DND-41 (cell line): ENCODE results near the gene PPP2R2D.

ENCODE experiments used
- ATAC-seq: fragments of 200-7000 bp; cut with Tn5 transposase; 3 replicates; pipeline ENCODE4 v1.9.1; 2021; ENCODE audit warnings: low read depth; ENCODE audit not compliant: insufficient read depth
- DNase-seq: peaks from one replicate; pipeline ENCODE4 v3.0.0-alpha.2; 2020
- H2AFZ ChIP-seq: 2 replicates; pipeline ENCODE4 v1.6.0; 2012; ENCODE audit warnings: low read depth, low read length
- H3K27ac ChIP-seq: 2 replicates; pipeline ENCODE4 v1.5.1; 2012; ENCODE audit warnings: low read length, inconsistent platforms
- H3K27me3 ChIP-seq: fragments of 200-600 bp; sonication (generic); 2 replicates; pipeline ENCODE4 v1.6.0; 2012; ENCODE audit warnings: low read length, mild to moderate bottlenecking, inconsistent platforms; ENCODE audit not compliant: insufficient read depth, poor library complexity
- H3K36me3 ChIP-seq: 2 replicates; pipeline ENCODE4 v1.5.1; 2012; ENCODE audit warnings: low read length, inconsistent platforms; ENCODE audit not compliant: insufficient read depth
- H3K4me1 ChIP-seq: 2 replicates; pipeline ENCODE4 v1.5.1; 2012; ENCODE audit warnings: mild to moderate bottlenecking, low read length; ENCODE audit not compliant: insufficient read depth
- H3K4me2 ChIP-seq: 2 replicates; pipeline ENCODE4 v1.6.0; 2012; ENCODE audit warnings: mild to moderate bottlenecking, moderate library complexity, low read length, inconsistent platforms; ENCODE audit not compliant: insufficient read depth
- H3K4me3 ChIP-seq, 2 experiments: fragments of 200-600 bp in 1 of 2; shearing (Covaris generic) in 1 of 2; 2 replicates each; pipeline ENCODE4 v1.5.1; 2012 to 2016; ENCODE audit warnings: inconsistent platforms in 2 of 2, low read length in 2 of 2, mild to moderate bottlenecking in 2 of 2, low read depth in 1 of 2, moderate library complexity in 1 of 2
- H3K79me2 ChIP-seq: 2 replicates; pipeline ENCODE4 v1.6.0; 2012; ENCODE audit warnings: low read length, inconsistent platforms; ENCODE audit not compliant: insufficient read depth
- H3K9ac ChIP-seq: 2 replicates; pipeline ENCODE4 v1.6.0; 2012; ENCODE audit warnings: low read depth, mild to moderate bottlenecking, inconsistent platforms, low read length, moderate library complexity
- H3K9me3 ChIP-seq: 2 replicates; pipeline ENCODE4 v1.5.1; 2012; ENCODE audit warnings: low read length, moderate library complexity, mild to moderate bottlenecking, inconsistent platforms; ENCODE audit not compliant: insufficient read depth, severe bottlenecking
- H4K20me1 ChIP-seq: 2 replicates; pipeline ENCODE4 v1.6.0; 2012; ENCODE audit warnings: low read length; ENCODE audit not compliant: insufficient read depth
- CTCF ChIP-seq: IDR thresholded peaks from 2 replicates; pipeline ENCODE4 v1.5.1; 2012; ENCODE audit warnings: borderline replicate concordance, low read length, moderate library complexity, mild to moderate bottlenecking; ENCODE audit not compliant: poor library complexity, severe bottlenecking; ENCODE audit errors: extremely low read depth
- EZH2 ChIP-seq: IDR thresholded peaks from 3 replicates; pipeline ENCODE4 v1.6.1; 2012; ENCODE audit warnings: borderline replicate concordance, low read depth, mild to moderate bottlenecking, moderate library complexity, low read length, inconsistent platforms; ENCODE audit not compliant: severe bottlenecking

PPP2R2D gene

DNA sequence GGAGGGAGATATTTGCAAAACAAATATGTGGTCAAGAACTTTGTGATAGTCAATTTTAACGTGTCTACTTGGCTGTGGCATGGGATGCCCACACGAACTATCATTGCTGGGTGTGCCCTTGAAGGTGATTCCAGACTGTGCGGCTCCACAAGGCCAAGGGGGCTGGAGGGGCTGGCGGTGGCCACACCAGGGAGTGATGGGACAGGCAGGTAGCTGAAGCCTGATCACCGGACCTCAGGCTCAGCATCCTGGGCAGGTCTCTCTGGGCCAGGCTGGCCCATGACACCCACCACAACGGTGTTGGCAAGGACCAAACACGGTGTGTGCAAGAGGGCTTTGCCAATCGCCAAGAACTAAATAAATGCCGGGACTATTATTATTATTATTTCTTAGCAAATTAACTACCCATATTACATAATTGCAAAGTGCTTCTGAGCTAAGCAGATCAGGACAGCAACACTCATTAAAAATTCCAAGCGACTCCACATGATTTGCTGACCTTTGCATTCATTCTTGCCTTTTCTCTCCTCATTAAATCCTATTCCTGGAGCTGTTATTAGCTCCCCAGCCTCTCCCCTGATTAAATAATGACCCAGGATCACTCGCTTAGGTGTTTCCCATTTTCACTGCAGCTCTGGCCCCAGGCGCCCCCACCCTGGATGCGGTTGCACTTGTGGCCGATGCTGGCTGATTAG lies 35.4 kb upstream of the PPP2R2D start:
- no peak for DNase-seq

GRCh38 chr10:131866673-131867072 lies 34.1 kb upstream of the PPP2R2D start:
- no peaks in the 10 kb centered on the region for H3K9me3 ChIP-seq
- H2AFZ ChIP-seq: no peak overlapping the region
- H3K27ac ChIP-seq: no peak overlapping the region
- DNase-seq: no peak
- no peaks in the 10 kb centered on the region for H3K27me3 ChIP-seq
- no peaks in the 10 kb centered on the region for H3K79me2 ChIP-seq
- no peak for ATAC-seq
- H3K9ac ChIP-seq: no peak overlapping the region
- H3K36me3 ChIP-seq: no peaks in the 10 kb centered on the region
- no peak overlapping the region for H3K4me2 ChIP-seq
- H3K4me3 ChIP-seq: no peak overlapping the region
- TF ChIP-seq CTCF (no peak), EZH2 (no peak)
- H3K4me1 ChIP-seq: no peaks in the 10 kb centered on the region
- H4K20me1 ChIP-seq: no peaks in the 10 kb centered on the region

More for the DNA sequence above, 35.4 kb upstream of the PPP2R2D start:
- ATAC-seq: no peak
- no peak overlapping the region for H3K4me3 ChIP-seq
- H3K36me3 ChIP-seq: no peaks in the 10 kb centered on the region
- no peaks in the 10 kb centered on the region for H3K4me1 ChIP-seq
- no peaks in the 10 kb centered on the region for H3K9me3 ChIP-seq
- TF ChIP-seq EZH2 (no peak), CTCF (no peak)
- H3K79me2 ChIP-seq: no peaks in the 10 kb centered on the region
- H4K20me1 ChIP-seq: no peaks in the 10 kb centered on the region
- H3K4me2 ChIP-seq: no peak overlapping the region
- H3K9ac ChIP-seq: no peak overlapping the region
- no peak overlapping the region for H2AFZ ChIP-seq
- H3K27me3 ChIP-seq: peaks cover 7% of the 10 kb centered on the region
- H3K27ac ChIP-seq: no peak overlapping the region

DNA sequence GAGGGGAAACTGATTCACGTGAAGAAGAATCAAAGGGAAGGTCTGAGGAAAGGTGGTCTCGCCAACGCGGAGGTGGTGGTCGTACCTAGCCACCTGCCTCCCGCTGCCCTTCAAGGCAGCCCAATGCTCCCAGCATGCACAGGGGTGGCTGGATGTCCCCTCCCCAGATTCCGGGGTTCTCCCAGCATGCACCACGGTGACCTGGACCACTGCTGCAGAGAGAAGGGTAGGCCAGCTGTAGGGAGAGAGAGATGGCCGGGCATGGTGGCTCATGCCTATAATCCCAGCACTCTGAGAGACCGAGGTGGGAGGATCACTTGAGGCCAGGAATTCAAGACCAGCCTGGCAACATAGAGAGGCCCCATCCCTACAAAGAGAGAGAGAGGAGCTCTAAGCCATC lies 32.4 kb upstream of the PPP2R2D start:
- Histone ChIP-seq H3K79me2 (no peaks in the 10 kb centered on the region), H2AFZ (no peak overlapping the region), H3K9ac (no peak overlapping the region), H3K27ac (no peak overlapping the region), H3K36me3 (no peaks in the 10 kb centered on the region), H3K4me3 (no peak overlapping the region), H3K4me2 (no peak overlapping the region), H3K4me1 (no peaks in the 10 kb centered on the region), H3K27me3 (no peaks in the 10 kb centered on the region), H3K9me3 (no peaks in the 10 kb centered on the region), H4K20me1 (no peaks in the 10 kb centered on the region)
- no peak for TF ChIP-seq EZH2
- TF ChIP-seq CTCF: no peak
- DNase-seq (no peak), ATAC-seq (no peak)

DNA sequence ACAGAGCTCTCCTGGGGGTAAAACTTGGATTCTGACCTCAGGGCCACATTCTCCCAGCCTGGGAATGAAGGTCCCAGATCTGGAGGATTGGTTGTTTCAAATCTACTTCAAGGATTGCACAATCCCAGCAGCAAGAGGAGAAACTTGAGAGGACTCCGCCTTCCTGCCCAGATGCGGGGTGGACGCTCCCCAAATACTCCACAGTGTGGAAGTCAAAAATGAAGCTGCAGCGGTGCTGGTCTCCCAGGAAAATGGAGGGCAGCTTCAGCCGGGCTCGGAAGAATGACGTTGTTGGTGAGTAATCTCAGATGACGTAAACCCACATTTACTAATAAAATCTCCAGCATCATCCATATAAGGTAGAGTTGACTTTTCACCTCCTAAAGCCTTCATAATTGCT lies 31.5 kb upstream of the PPP2R2D start:
- Histone ChIP-seq H3K4me2 (no peak overlapping the region), H4K20me1 (no peaks in the 10 kb centered on the region), H3K4me1 (no peaks in the 10 kb centered on the region), H3K36me3 (no peaks in the 10 kb centered on the region), H3K9ac (no peak overlapping the region), H3K9me3 (no peaks in the 10 kb centered on the region), H3K27me3 (no peaks in the 10 kb centered on the region), H3K4me3 (no peak overlapping the region), H3K27ac (no peak overlapping the region), H2AFZ (no peak overlapping the region), H3K79me2 (no peaks in the 10 kb centered on the region)
- ATAC-seq (no peak), DNase-seq (no peak)
- no peak for TF ChIP-seq EZH2
